ENCODE results near the gene ABHD18. TPM values are rescaled to one million over a fixed set of nuclear protein-coding genes. Genes with fewer than 3 reads are reported as not detected.
"Not testable (repeated sequence)": the region's sequence is repeated elsewhere in the genome, so short reads cannot be mapped to it uniquely, and the experiment has no call there.

ABHD18 gene
- total RNA-seq, 2 donors from 2014 or later, result 20.3 to 22.5 TPM

DNA sequence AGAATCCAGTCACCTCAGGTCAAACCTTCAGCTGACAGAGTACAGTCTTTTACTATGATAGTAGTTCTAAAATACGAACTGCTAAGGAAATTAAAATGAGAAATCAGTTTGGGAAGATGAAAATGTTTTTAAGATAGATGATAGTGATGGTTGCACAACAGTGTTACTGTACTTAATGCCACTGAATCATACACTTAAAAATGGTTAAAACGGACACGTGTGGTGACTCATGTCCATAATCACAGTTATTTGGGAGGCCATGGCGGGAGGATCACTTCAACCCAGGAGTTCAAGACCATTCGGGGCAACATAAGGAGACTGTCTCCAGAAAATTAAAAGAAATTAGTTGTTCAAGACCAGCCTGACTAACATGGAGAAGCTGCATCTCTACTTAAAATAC is 41.4 kb downstream of the ABHD18 start:
- Mint-ChIP-seq H3K36me3 (ENCODE audit: low read depth) (no peaks in the 10 kb centered on the region), H3K4me1 (no peaks in the 10 kb centered on the region), H3K4me3 (no peak overlapping the region), H3K27ac (peak overlapping the region; percentile 19), H3K27me3 (no peaks in the 10 kb centered on the region)
- DNase-seq, result no peak
- no peak for ATAC-seq
- H3K9me3 ChIP-seq (ENCODE audit: control insufficient read depth, low read length, poor library complexity, severe bottlenecking), result no peaks in the 10 kb centered on the region

DNA sequence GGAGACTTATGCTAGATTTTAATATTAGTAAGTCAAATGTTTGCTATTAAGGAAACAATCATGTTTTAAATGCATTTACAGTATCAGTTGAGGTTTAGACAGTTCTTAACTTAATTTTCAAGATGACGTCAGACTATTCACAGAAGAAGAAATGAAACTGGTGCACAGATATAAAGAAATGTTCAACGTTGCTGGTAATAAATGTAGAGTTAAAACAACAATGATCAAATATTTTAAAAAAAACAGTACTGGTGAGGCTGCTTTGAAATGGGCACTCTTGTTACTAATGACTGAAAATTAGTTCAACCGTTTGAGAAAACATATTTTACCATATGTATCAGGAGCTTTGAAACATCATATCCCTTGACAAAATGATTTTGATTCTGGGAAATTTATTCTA is 44.2 kb downstream of the ABHD18 start:
- Mint-ChIP-seq H3K36me3 (ENCODE audit: low read depth) (peaks cover 2% of the 10 kb centered on the region), H3K4me3 (no peak overlapping the region), H3K4me1 (no peaks in the 10 kb centered on the region), H3K27ac (no peak overlapping the region), H3K27me3 (no peaks in the 10 kb centered on the region)
- DNase-seq (no peak), ATAC-seq (no peak)
- H3K9me3 ChIP-seq (ENCODE audit: control insufficient read depth, low read length, poor library complexity, severe bottlenecking), result no peaks in the 10 kb centered on the region

- no peak for ATAC-seq
- Mint-ChIP-seq H3K4me3 (no peak overlapping the region), H3K36me3 (ENCODE audit: low read depth) (peaks cover 7% of the 10 kb centered on the region), H3K27ac (no peak overlapping the region), H3K27me3 (no peaks in the 10 kb centered on the region), H3K4me1 (no peaks in the 10 kb centered on the region)
- H3K9me3 ChIP-seq (ENCODE audit: control insufficient read depth, low read length, poor library complexity, severe bottlenecking), result no peaks in the 10 kb centered on the region
- no peak for DNase-seq
Measured at GRCh38 chr4:128025319-128025718, 60.1 kb downstream of the ABHD18 start.

- H3K9me3 ChIP-seq (ENCODE audit: control insufficient read depth, low read length, poor library complexity, severe bottlenecking), result no peaks in the 10 kb centered on the region
- DNase-seq (no peak), ATAC-seq (no peak)
- Mint-ChIP-seq H3K4me1 (peaks cover 3% of the 10 kb centered on the region), H3K27ac (no peak overlapping the region), H3K27me3 (no peaks in the 10 kb centered on the region), H3K36me3 (ENCODE audit: low read depth) (peaks cover 3% of the 10 kb centered on the region), H3K4me3 (no peak overlapping the region)
Measured at GRCh38 chr4:128029907-128030306, 64.7 kb downstream of the ABHD18 start.

GRCh38 chr4:128031756-128032384 is 66.7 kb downstream of the ABHD18 start:
- no peaks in the 10 kb centered on the region for H3K9me3 ChIP-seq (ENCODE audit: control insufficient read depth, low read length, poor library complexity, severe bottlenecking)
- no peak for DNase-seq
- ATAC-seq, result no peak
- no peak overlapping the region for H3K27ac Mint-ChIP-seq
- H3K4me1 Mint-ChIP-seq, result peaks cover 3% of the 10 kb centered on the region
- H3K4me3 Mint-ChIP-seq, result no peak overlapping the region
- H3K27me3 Mint-ChIP-seq, result no peaks in the 10 kb centered on the region
- H3K36me3 Mint-ChIP-seq (ENCODE audit: low read depth), result peaks cover 3% of the 10 kb centered on the region

- H3K27ac Mint-ChIP-seq, result no peak overlapping the region
- no peak overlapping the region for H3K4me3 Mint-ChIP-seq
- H3K9me3 ChIP-seq (ENCODE audit: control insufficient read depth, low read length, poor library complexity, severe bottlenecking), result no peaks in the 10 kb centered on the region
- H3K36me3 Mint-ChIP-seq (ENCODE audit: low read depth), result no peaks in the 10 kb centered on the region
- H3K4me1 Mint-ChIP-seq, result no peaks in the 10 kb centered on the region
- ATAC-seq (no peak), DNase-seq (no peak)
- H3K27me3 Mint-ChIP-seq, result no peaks in the 10 kb centered on the region
Measured at GRCh38 chr4:128039568-128039967, 74.4 kb downstream of the ABHD18 start.

- not testable (repeated sequence) for H3K36me3 Mint-ChIP-seq (ENCODE audit: low read depth)
Measured at GRCh38 chr4:128047019-128047418, 81.8 kb downstream of the ABHD18 start.

GRCh38 chr4:128047514-128047913 is 82.3 kb downstream of the ABHD18 start:
- H3K36me3 Mint-ChIP-seq (ENCODE audit: low read depth); DNase-seq; H3K27ac Mint-ChIP-seq; H3K4me1 Mint-ChIP-seq; H3K4me3 Mint-ChIP-seq; ATAC-seq; H3K9me3 ChIP-seq (ENCODE audit: control insufficient read depth, low read length, poor library complexity, severe bottlenecking); H3K27me3 Mint-ChIP-seq: not testable (repeated sequence)

More at GRCh38 chr4:128047019-128047418, 81.8 kb downstream of the ABHD18 start:
- not testable (repeated sequence) for H3K4me3 Mint-ChIP-seq; H3K4me1 Mint-ChIP-seq; H3K27me3 Mint-ChIP-seq; DNase-seq; ATAC-seq; H3K9me3 ChIP-seq (ENCODE audit: control insufficient read depth, low read length, poor library complexity, severe bottlenecking)
- H3K27ac Mint-ChIP-seq, result peak overlapping the region; percentile 29

DNA sequence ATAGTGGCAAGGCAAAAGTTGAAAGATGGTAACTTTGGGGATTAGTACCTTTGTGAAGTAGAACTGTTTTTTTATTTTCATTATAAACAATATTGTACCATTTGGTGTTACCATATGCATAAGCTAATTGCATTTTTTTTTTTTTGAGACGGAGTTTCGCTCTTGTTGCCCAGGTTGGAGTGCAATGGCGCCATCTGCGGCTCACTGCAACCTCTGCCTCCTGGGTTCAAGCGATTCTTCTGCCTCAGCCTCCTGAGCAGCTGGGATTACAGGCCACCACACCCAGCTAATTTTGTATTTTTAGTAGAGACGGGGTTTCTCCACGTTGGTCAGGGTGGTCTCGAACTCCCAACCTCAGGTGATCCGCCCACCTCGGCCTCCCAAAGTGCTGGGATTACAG is 86.0 kb downstream of the ABHD18 start:
- H3K27me3 Mint-ChIP-seq; H3K4me1 Mint-ChIP-seq; H3K4me3 Mint-ChIP-seq; DNase-seq; ATAC-seq; H3K9me3 ChIP-seq (ENCODE audit: control insufficient read depth, low read length, poor library complexity, severe bottlenecking); H3K36me3 Mint-ChIP-seq (ENCODE audit: low read depth); H3K27ac Mint-ChIP-seq: not testable (repeated sequence)

DNA sequence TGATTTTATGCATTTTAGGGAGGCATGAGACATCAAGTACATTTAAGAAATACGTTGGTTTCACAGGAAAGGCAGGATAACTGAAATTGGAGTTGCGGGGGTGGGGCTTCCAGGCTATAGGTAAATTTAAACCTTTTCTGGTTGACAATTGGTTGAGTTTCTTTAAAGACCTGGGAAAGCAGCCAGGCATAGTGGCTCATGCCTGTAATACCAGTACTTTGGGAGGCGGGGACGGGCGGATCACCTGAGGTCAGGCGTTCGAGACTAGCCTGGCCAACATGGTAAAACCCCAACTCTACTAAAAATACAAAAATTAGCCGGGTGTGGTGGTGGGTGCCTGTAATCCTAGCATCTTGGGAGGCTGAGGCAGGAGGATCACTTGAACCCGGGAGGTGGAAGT is 89.7 kb downstream of the ABHD18 start:
- H3K36me3 Mint-ChIP-seq (ENCODE audit: low read depth); H3K4me1 Mint-ChIP-seq; DNase-seq; ATAC-seq; H3K9me3 ChIP-seq (ENCODE audit: control insufficient read depth, low read length, poor library complexity, severe bottlenecking); H3K27ac Mint-ChIP-seq; H3K4me3 Mint-ChIP-seq; H3K27me3 Mint-ChIP-seq: not testable (repeated sequence)

GRCh38 chr4:128055441-128056206 is 90.4 kb downstream of the ABHD18 start:
- ATAC-seq; H3K36me3 Mint-ChIP-seq (ENCODE audit: low read depth); DNase-seq; H3K4me1 Mint-ChIP-seq; H3K4me3 Mint-ChIP-seq; H3K27me3 Mint-ChIP-seq; H3K27ac Mint-ChIP-seq; H3K9me3 ChIP-seq (ENCODE audit: control insufficient read depth, low read length, poor library complexity, severe bottlenecking): not testable (repeated sequence)

DNA sequence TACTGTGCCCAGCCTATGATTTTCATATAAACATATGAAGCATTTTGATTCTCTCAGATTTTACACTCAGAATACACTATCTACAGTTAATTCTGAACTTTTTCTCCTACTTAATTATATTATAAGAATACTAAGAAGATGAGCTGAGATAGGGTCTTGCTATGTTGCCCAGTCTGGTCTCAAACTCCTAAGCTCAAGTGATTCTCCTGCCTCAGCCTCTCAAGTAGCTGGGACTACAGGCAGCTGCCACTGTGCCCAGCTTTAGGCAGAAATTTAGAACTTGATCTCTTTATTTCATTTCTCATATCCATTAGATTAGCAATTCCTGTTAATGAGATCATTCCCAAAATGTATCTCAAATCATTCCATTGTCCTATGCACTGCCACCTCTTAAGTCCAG is 91.2 kb downstream of the ABHD18 start:
- H3K27me3 Mint-ChIP-seq, result no peaks in the 10 kb centered on the region
- no peaks in the 10 kb centered on the region for H3K36me3 Mint-ChIP-seq (ENCODE audit: low read depth)
- peaks cover 2% of the 10 kb centered on the region for H3K4me1 Mint-ChIP-seq
- DNase-seq, result no peak
- no peak overlapping the region for H3K27ac Mint-ChIP-seq
- H3K4me3 Mint-ChIP-seq, result no peak overlapping the region
- no peak for ATAC-seq
- H3K9me3 ChIP-seq (ENCODE audit: control insufficient read depth, low read length, poor library complexity, severe bottlenecking), result no peaks in the 10 kb centered on the region

- no peaks in the 10 kb centered on the region for H3K9me3 ChIP-seq (ENCODE audit: control insufficient read depth, low read length, poor library complexity, severe bottlenecking)
- peak overlapping the region; percentile 86 for H3K4me3 Mint-ChIP-seq
- H3K4me1 Mint-ChIP-seq, result peaks cover 5% of the 10 kb centered on the region
- peak overlapping the region; percentile 29 for H3K27ac Mint-ChIP-seq
- H3K36me3 Mint-ChIP-seq (ENCODE audit: low read depth), result no peaks in the 10 kb centered on the region
- DNase-seq (no peak), ATAC-seq (no peak)
- no peaks in the 10 kb centered on the region for H3K27me3 Mint-ChIP-seq
Measured at GRCh38 chr4:128060121-128060698, 95.0 kb downstream of the ABHD18 start.

All from T-helper 17 cell (primary cell).